Measurements from ENCODE around the gene CNTN2. TPM values are rescaled to one million over a fixed set of nuclear protein-coding genes. Genes with fewer than 3 reads are reported as not detected.

CNTN2 gene
- total RNA-seq, 1 donor from 2014 or later, result 0.58 TPM

DNA sequence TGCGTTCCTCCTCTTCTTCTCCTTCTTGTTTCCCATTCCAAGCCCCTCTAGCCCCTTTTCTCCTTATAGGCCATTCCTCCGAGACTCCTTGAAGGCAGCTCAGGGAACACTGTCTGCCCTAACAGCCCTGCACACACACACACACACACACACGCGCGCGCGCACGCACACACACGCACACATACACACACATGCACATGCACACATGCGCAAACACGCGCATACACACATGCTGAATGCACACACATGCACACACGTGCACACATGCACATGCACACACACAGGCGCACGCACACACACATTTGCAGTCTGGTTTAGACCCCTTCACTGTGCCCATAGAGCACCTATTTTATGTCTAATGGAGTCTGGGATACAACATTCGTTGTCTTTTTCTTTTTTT, 17.8 kb upstream of the CNTN2 start:
- Histone ChIP-seq H3K4me3 (no peak overlapping the region), H3K27me3 (ENCODE audit: low read depth) (peaks cover 64% of the 10 kb centered on the region), H3K27ac (replicated peaks) (no peak overlapping the region), H3K9me3 (replicated peaks) (no peaks in the 10 kb centered on the region), H3K36me3 (no peaks in the 10 kb centered on the region), H3K4me1 (no peaks in the 10 kb centered on the region)
- no peak for TF ChIP-seq CTCF (IDR thresholded peaks at IDR 0.05; ENCODE audit: borderline replicate concordance)
- no peak for DNase-seq
- intact Hi-C loops (cut with micrococcal nuclease), result no loop called here

GRCh38 chr1:205026181-205026580, 16.8 kb upstream of the CNTN2 start:
- peaks cover 64% of the 10 kb centered on the region for H3K27me3 ChIP-seq (ENCODE audit: low read depth)
- H3K4me1 ChIP-seq, result no peaks in the 10 kb centered on the region
- intact Hi-C loops (cut with micrococcal nuclease), result no loop called here
- no peaks in the 10 kb centered on the region for H3K9me3 ChIP-seq (replicated peaks)
- no peaks in the 10 kb centered on the region for H3K36me3 ChIP-seq
- DNase-seq, result no peak
- no peak for TF ChIP-seq CTCF (IDR thresholded peaks at IDR 0.05; ENCODE audit: borderline replicate concordance)
- no peak overlapping the region for H3K4me3 ChIP-seq
- no peak overlapping the region for H3K27ac ChIP-seq (replicated peaks)

GRCh38 chr1:205028390-205028789, 14.6 kb upstream of the CNTN2 start:
- no peaks in the 10 kb centered on the region for H3K4me1 ChIP-seq
- no peaks in the 10 kb centered on the region for H3K9me3 ChIP-seq (replicated peaks)
- intact Hi-C loops (cut with micrococcal nuclease), result no loop called here
- no peak for TF ChIP-seq CTCF (IDR thresholded peaks at IDR 0.05; ENCODE audit: borderline replicate concordance)
- H3K4me3 ChIP-seq, result no peak overlapping the region
- no peaks in the 10 kb centered on the region for H3K36me3 ChIP-seq
- peaks cover 80% of the 10 kb centered on the region for H3K27me3 ChIP-seq (ENCODE audit: low read depth)
- no peak for DNase-seq
- no peak overlapping the region for H3K27ac ChIP-seq (replicated peaks)

DNA sequence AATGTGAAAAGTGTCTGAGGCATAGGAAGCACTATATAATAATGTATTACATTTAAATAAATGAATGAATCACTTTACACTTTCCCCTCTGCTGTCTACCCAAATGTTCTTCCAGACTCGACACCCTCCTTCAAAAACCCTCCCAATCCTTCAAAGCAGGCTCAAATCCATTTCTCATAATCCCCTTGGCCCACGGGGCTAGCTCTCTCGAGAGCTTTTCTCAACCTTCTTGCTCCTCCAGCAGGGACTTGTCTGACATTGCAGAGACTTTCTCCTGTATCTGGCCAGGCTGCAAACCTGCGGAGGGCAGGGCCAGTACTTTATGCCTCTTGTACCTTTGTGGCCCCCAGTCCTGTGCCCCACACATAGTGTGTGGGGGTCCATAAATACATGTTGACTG, 14.1 kb upstream of the CNTN2 start:
- no peaks in the 10 kb centered on the region for H3K36me3 ChIP-seq
- no peak for DNase-seq

GRCh38 chr1:205030241-205030640, 12.8 kb upstream of the CNTN2 start:
- no peak overlapping the region for H3K27ac ChIP-seq (replicated peaks)
- H3K4me1 ChIP-seq, result no peaks in the 10 kb centered on the region
- no peak for DNase-seq
- TF ChIP-seq CTCF (IDR thresholded peaks at IDR 0.05; ENCODE audit: borderline replicate concordance), result no peak
- intact Hi-C loops (cut with micrococcal nuclease), result no loop called here
- no peaks in the 10 kb centered on the region for H3K36me3 ChIP-seq
- no peak overlapping the region for H3K4me3 ChIP-seq
- H3K27me3 ChIP-seq (ENCODE audit: low read depth), result peaks cover 72% of the 10 kb centered on the region
- no peaks in the 10 kb centered on the region for H3K9me3 ChIP-seq (replicated peaks)

More for the DNA sequence above, 14.1 kb upstream of the CNTN2 start:
- Histone ChIP-seq H3K4me1 (no peaks in the 10 kb centered on the region), H3K27ac (replicated peaks) (no peak overlapping the region), H3K4me3 (no peak overlapping the region), H3K27me3 (ENCODE audit: low read depth) (peaks cover 82% of the 10 kb centered on the region), H3K9me3 (replicated peaks) (no peaks in the 10 kb centered on the region)
- TF ChIP-seq CTCF (IDR thresholded peaks at IDR 0.05; ENCODE audit: borderline replicate concordance), result no peak
- intact Hi-C loops (cut with micrococcal nuclease), result no loop called here

DNA sequence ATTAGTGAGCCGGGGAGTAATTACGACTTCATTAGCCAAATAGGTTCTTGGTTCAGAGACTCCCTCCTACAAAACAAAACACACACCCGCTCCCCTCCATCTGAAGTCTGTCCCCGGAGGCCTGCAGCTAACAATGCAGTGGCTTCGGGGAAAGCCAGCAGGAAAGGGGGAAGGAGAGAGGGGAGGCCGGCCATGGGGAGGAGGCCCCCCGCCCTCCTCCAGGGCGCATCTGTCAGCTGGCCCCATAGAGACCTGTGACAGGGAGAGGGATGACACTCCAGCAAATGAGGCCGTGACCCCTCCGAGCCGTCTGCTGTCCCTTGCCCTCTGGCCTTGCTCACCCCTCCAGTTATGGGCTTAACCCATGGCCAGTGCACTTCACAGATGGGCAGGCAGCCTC, 12.1 kb upstream of the CNTN2 start:
- no peaks in the 10 kb centered on the region for H3K36me3 ChIP-seq
- H3K4me3 ChIP-seq, result no peak overlapping the region
- TF ChIP-seq CTCF (IDR thresholded peaks at IDR 0.05; ENCODE audit: borderline replicate concordance), result no peak
- no peak for DNase-seq
- H3K4me1 ChIP-seq, result no peaks in the 10 kb centered on the region
- H3K27ac ChIP-seq (replicated peaks), result no peak overlapping the region
- H3K9me3 ChIP-seq (replicated peaks), result no peaks in the 10 kb centered on the region
- intact Hi-C loops (cut with micrococcal nuclease), result no loop called here
- peaks cover 65% of the 10 kb centered on the region for H3K27me3 ChIP-seq (ENCODE audit: low read depth)
